Measurements from ENCODE around the gene DPT.

DNA sequence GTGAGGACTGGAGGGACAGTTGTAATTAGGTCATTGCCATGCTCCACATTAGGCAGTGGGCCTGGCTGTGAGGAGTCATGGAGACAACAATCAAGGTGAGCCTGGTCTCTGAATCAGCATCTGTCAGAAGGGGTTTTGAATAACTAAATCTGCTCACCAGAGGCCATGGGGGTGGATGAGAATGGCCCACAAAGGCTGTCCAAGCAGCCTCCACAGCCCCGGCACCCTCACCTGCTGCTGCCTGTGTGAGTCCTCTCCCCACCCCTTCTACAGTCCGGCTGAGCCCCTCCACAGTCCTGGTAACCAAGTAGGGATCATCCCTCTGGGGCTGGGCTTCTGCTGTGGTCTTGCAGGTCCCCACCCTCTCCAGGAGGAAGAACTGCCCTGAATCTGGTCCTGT, 2.3 kb downstream of the DPT start:
- no peak for TF ChIP-seq CTCF (conservative IDR thresholded peaks at IDR 0.05 in 1 of 2, IDR thresholded peaks at IDR 0.05 in 1 of 2; ENCODE audit: extremely low read depth in 1 of 2, insufficient read depth in 1 of 2, low read depth in 1 of 2, low read length in 2 of 2)
- no peak for TF ChIP-seq EZH2 (IDR thresholded peaks at IDR 0.05; ENCODE audit: borderline replicate concordance, low read length)

Measured in mammary epithelial cell (primary cell).